Body of pancreas (tissue), 4 donors: ENCODE results near the gene IGF1R.

Experiments used
- CTCF ChIP-seq, 7 experiments: fragments of 450-650 bp in 4 of 7; fragments of 200-600 bp in 3 of 7; sonication (generic) in 3 of 7; IDR thresholded peaks; one replicate each; pipeline ENCODE4 v1.5.1; 2016 to 2019; ENCODE audit warnings: antibody characterized with exemption in 7 of 7
- POLR2A ChIP-seq, 3 donors: fragments of 450-650 bp; IDR thresholded peaks; one replicate each; pipeline ENCODE4 v1.6.1; 2016; ENCODE audit warnings: antibody characterized with exemption in 3 of 3, mild to moderate bottlenecking in 2 of 3

GRCh38 chr15:98744506-98744905 lies 96.2 kb downstream of the IGF1R start:
- TF ChIP-seq CTCF (IDR thresholded peaks at IDR 0.05) (no peak), POLR2A (IDR thresholded peaks at IDR 0.05) (no peak)
